GM12892 (cell line): ENCODE results near the gene SUGCT.

Experiments
- POLR2A ChIP-seq: IDR thresholded peaks from 2 replicates; pipeline ENCODE4 v1.6.1; 2011; ENCODE audit warnings: low read depth, low read length, control low read depth
- POLR2AphosphoS5 ChIP-seq: IDR thresholded peaks from 2 replicates; pipeline ENCODE4 v1.6.1; 2011; ENCODE audit warnings: low read depth, low read length, control low read depth
- TAF1 ChIP-seq: IDR thresholded peaks from 2 replicates; pipeline ENCODE4 v1.6.1; 2011; ENCODE audit warnings: low read depth, mild to moderate bottlenecking, control low read depth, low read length, borderline replicate concordance

- TF ChIP-seq POLR2AphosphoS5 (no peak), POLR2A (no peak), TAF1 (no peak)
Observed at GRCh38 chr7:40101201-40101600, 33.6 kb upstream of the SUGCT start.
